GM13977 (cell line): ENCODE measurements around the gene DNAJC6.
"Not testable (repeated sequence)": the region's sequence is repeated elsewhere in the genome, so short reads cannot be mapped to it uniquely, and the experiment has no call there.

Experiments
- DNase-seq: peaks from one replicate; pipeline ENCODE4 v3.0.0; 2012; ENCODE audit warnings: low spot score
- CTCF ChIP-seq: IDR thresholded peaks from 2 replicates; pipeline ENCODE4 v1.5.1; 2012; ENCODE audit warnings: mild to moderate bottlenecking, control low read depth; ENCODE audit not compliant: insufficient read depth; ENCODE audit errors: extremely low read depth, missing control alignments
- in situ Hi-C: fragments of 300-500 bp; cut with MboI; formaldehyde crosslinking; loops from one replicate; pipeline ENCODE4 v1.12.0; 2022; ENCODE audit warnings: low sequenced_read_pairs, low pct_unique_long_range_greater_than_20kb, mixed read lengths, inconsistent platforms; ENCODE audit not compliant: unreplicated experiment

DNAJC6 gene

GRCh38 chr1:65444128-65444640, 134.8 kb downstream of the DNAJC6 start:
- no peak for TF ChIP-seq CTCF
- in situ Hi-C loops, result no loop called here
- DNase-seq, result no peak

- in situ Hi-C loops, result no loop called here
- TF ChIP-seq CTCF, result no peak
- DNase-seq, result no peak
Observed at GRCh38 chr1:65445837-65446236, 136.5 kb downstream of the DNAJC6 start.

- DNase-seq, result no peak
- no peak for TF ChIP-seq CTCF
- in situ Hi-C loops, result no loop called here
Observed at GRCh38 chr1:65449214-65449823, 140.0 kb downstream of the DNAJC6 start.

GRCh38 chr1:65455678-65456077, 146.3 kb downstream of the DNAJC6 start:
- DNase-seq, in situ Hi-C loops: not testable (repeated sequence)

GRCh38 chr1:65456481-65456880, 147.1 kb downstream of the DNAJC6 start:
- no peak for TF ChIP-seq CTCF
- in situ Hi-C loops, result no loop called here
- DNase-seq, result no peak

GRCh38 chr1:65457868-65458267, 148.5 kb downstream of the DNAJC6 start:
- TF ChIP-seq CTCF, result no peak
- in situ Hi-C loops, result no loop called here
- DNase-seq, result no peak

GRCh38 chr1:65458730-65459396, 149.5 kb downstream of the DNAJC6 start:
- DNase-seq, result no peak
- no peak for TF ChIP-seq CTCF
- in situ Hi-C loops, result no loop called here
